Hepatocyte (in vitro differentiated cells): ENCODE data around the gene RIT2. TPM values are rescaled to one million over a fixed set of nuclear protein-coding genes. Genes with fewer than 3 reads are reported as not detected.
A peak's percentile ranks its signal among the peaks of the same experiment; 100 is the strongest.

Source experiments
- DNase-seq: peaks from one replicate; pipeline ENCODE4 v3.0.0-alpha.2; 2016; ENCODE audit warnings: low spot score
- H2AFZ ChIP-seq: fragments of 200-600 bp; sonication (generic); 2 replicates; pipeline ENCODE4 v1.6.0; 2016; ENCODE audit warnings: antibody characterized with exemption, mild to moderate bottlenecking
- H3K27ac ChIP-seq: fragments of 200-600 bp; sonication (generic); 2 replicates; pipeline ENCODE4 v1.5.1; 2016; ENCODE audit warnings: mild to moderate bottlenecking
- H3K27me3 ChIP-seq: fragments of 200-600 bp; sonication (generic); 2 replicates; pipeline ENCODE4 v1.6.1; 2016
- H3K36me3 ChIP-seq: fragments of 200-600 bp; sonication (generic); replicated peaks from 2 replicates; pipeline ENCODE4 v1.5.1; 2016; ENCODE audit warnings: low read depth; ENCODE audit not compliant: insufficient read depth
- H3K4me1 ChIP-seq: fragments of 200-600 bp; sonication (generic); 2 replicates; pipeline ENCODE4 v1.5.1; 2016; ENCODE audit warnings: mild to moderate bottlenecking, moderate library complexity; ENCODE audit not compliant: insufficient read depth
- H3K4me2 ChIP-seq: fragments of 200-600 bp; sonication (generic); 2 replicates; pipeline ENCODE4 v1.6.0; 2016
- H3K4me3 ChIP-seq: fragments of 200-600 bp; sonication (generic); 2 replicates; pipeline ENCODE4 v1.5.1; 2016; ENCODE audit warnings: mild to moderate bottlenecking
- H3K79me2 ChIP-seq: fragments of 200-600 bp; sonication (generic); 2 replicates; pipeline ENCODE4 v1.6.0; 2017; ENCODE audit warnings: mild to moderate bottlenecking
- H3K9me2 ChIP-seq: fragments of 200-600 bp; sonication (generic); replicated peaks from 2 replicates; pipeline ENCODE4 v1.6.0; 2017; ENCODE audit warnings: mild to moderate bottlenecking; ENCODE audit not compliant: insufficient read depth
- H3K9me3 ChIP-seq: fragments of 200-600 bp; sonication (generic); 2 replicates; pipeline ENCODE4 v1.5.1; 2016; ENCODE audit warnings: low read depth, mild to moderate bottlenecking
- H4K20me1 ChIP-seq: fragments of 200-600 bp; sonication (generic); 2 replicates; pipeline ENCODE4 v1.6.0; 2016; ENCODE audit warnings: mild to moderate bottlenecking; ENCODE audit not compliant: insufficient read depth, poor library complexity, severe bottlenecking
- CTCF ChIP-seq: fragments of 200-600 bp; sonication (generic); IDR thresholded peaks from 2 replicates; pipeline ENCODE4 v1.5.1; 2016; ENCODE audit warnings: antibody characterized with exemption, mild to moderate bottlenecking; ENCODE audit not compliant: poor library complexity
- EZH2 ChIP-seq: fragments of 200-600 bp; sonication (generic); IDR thresholded peaks from 2 replicates; pipeline ENCODE4 v1.6.1; 2016; ENCODE audit warnings: antibody characterized with exemption, mild to moderate bottlenecking, borderline replicate concordance
- EZH2phosphoT487 ChIP-seq: fragments of 200-600 bp; sonication (generic); IDR thresholded peaks from one replicate; pipeline ENCODE4 v1.6.1; 2018; ENCODE audit warnings: antibody characterized with exemption, mild to moderate bottlenecking, low read depth, moderate library complexity; ENCODE audit not compliant: unreplicated experiment, severe bottlenecking
- WGBS: methylation state at CpG from one replicate; pipeline ENCODE4 v1.1.6; 2016; ENCODE audit warnings: low lambda C conversion rate; ENCODE audit errors: missing lambda C conversion rate; 5-methylcytosine and 5-hydroxymethylcytosine counted together
- polyA plus RNA-seq: library from polyadenylated mRNA; unstranded; fragments of >200 nt; fragmentation: Nextera tagmentation; extraction: Ambion mirVana; gene quantifications from 2 replicates; pipeline ENCODE4 v1.2.1, GENCODE V29; 2016
- total RNA-seq: library from RNA; depleted of rRNA; stranded (reverse); fragments of >200 nt; gene quantifications from 2 replicates; pipeline ENCODE4 v1.2.3, GENCODE V29; 2014

RIT2 gene
- total and polyA plus RNA-seq, 2 experiments from 2014 or later = not detected

DNA sequence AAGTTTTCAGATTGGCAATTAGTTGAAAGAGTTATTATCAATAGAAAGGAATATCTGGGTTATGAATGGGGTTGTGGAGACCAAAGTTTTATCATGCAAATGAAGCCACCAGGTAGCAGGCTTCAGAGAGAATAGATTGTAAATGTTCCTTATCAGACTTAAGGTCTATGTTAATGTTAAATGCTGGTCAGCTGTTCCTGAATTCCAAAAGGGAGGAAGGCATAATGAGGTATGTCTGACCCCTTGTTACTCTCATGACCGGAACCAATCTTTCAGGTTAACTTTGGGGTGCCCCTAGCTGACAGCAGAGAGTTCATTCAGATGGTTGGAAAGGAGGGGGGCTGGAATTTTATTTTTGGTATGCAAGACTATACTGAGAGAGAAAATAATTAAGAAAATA lies 47.9 kb downstream of the RIT2 start:
- Histone ChIP-seq H3K4me2 (no peak overlapping the region), H3K27me3 (no peaks in the 10 kb centered on the region), H3K36me3 (no peaks in the 10 kb centered on the region), H3K9me3 (no peaks in the 10 kb centered on the region), H3K9me2 (no peaks in the 10 kb centered on the region), H3K4me3 (no peak overlapping the region), H3K4me1 (no peaks in the 10 kb centered on the region), H3K27ac (no peak overlapping the region), H4K20me1 (no peaks in the 10 kb centered on the region), H3K79me2 (no peaks in the 10 kb centered on the region), H2AFZ (no peak overlapping the region)
- no peak for DNase-seq
- no peak for TF ChIP-seq CTCF
- TF ChIP-seq EZH2phosphoT487 = no peak
- no peak for TF ChIP-seq EZH2
- WGBS = 83% methylated on average over 1 of the region's 1 CpG

- H2AFZ ChIP-seq = no peak overlapping the region
- DNase-seq = no peak
- TF ChIP-seq EZH2phosphoT487 = no peak
- no peak for TF ChIP-seq CTCF
- no peak for TF ChIP-seq EZH2
- no peak overlapping the region for H3K4me3 ChIP-seq
- no peaks in the 10 kb centered on the region for H3K27me3 ChIP-seq
- no peaks in the 10 kb centered on the region for H4K20me1 ChIP-seq
- H3K4me2 ChIP-seq = no peak overlapping the region
- 90% methylated on average over 6 of the region's 6 CpGs for WGBS
- H3K27ac ChIP-seq = no peak overlapping the region
- no peaks in the 10 kb centered on the region for H3K9me2 ChIP-seq
- H3K9me3 ChIP-seq = no peaks in the 10 kb centered on the region
- no peaks in the 10 kb centered on the region for H3K79me2 ChIP-seq
- no peaks in the 10 kb centered on the region for H3K36me3 ChIP-seq
- H3K4me1 ChIP-seq = no peaks in the 10 kb centered on the region
These were observed 53.7 kb downstream of the RIT2 start for GRCh38 chr18:43061816-43062215.

- DNase-seq = no peak
- Histone ChIP-seq H3K36me3 (no peaks in the 10 kb centered on the region), H3K4me1 (no peaks in the 10 kb centered on the region), H3K79me2 (no peaks in the 10 kb centered on the region), H4K20me1 (no peaks in the 10 kb centered on the region), H3K4me3 (no peak overlapping the region), H3K9me2 (no peaks in the 10 kb centered on the region), H3K27ac (no peak overlapping the region), H3K4me2 (no peak overlapping the region), H2AFZ (no peak overlapping the region), H3K27me3 (no peaks in the 10 kb centered on the region), H3K9me3 (no peaks in the 10 kb centered on the region)
- WGBS = 91% methylated on average over 4 of the region's 4 CpGs
- TF ChIP-seq CTCF (no peak), EZH2phosphoT487 (no peak), EZH2 (no peak)
These were observed 54.2 kb downstream of the RIT2 start for GRCh38 chr18:43061318-43061717.

GRCh38 chr18:43060020-43060419 lies 55.5 kb downstream of the RIT2 start:
- Histone ChIP-seq H3K9me2 (no peaks in the 10 kb centered on the region), H2AFZ (no peak overlapping the region), H3K36me3 (no peaks in the 10 kb centered on the region), H3K4me1 (no peaks in the 10 kb centered on the region), H3K27me3 (no peaks in the 10 kb centered on the region), H3K4me2 (no peak overlapping the region), H3K4me3 (no peak overlapping the region), H4K20me1 (no peaks in the 10 kb centered on the region), H3K9me3 (no peaks in the 10 kb centered on the region), H3K27ac (no peak overlapping the region), H3K79me2 (no peaks in the 10 kb centered on the region)
- TF ChIP-seq EZH2 (no peak), CTCF (no peak), EZH2phosphoT487 (no peak)
- WGBS = 57% methylated on average over 1 of the region's 1 CpG
- peak; percentile 6 for DNase-seq
